OCI-LY7 (cell line): Measurements from ENCODE around the gene B4GALT4.

Source experiments
- EZH2phosphoT487 ChIP-seq: fragments of 200-600 bp; sonication (generic); IDR thresholded peaks from 2 replicates; pipeline ENCODE4 v1.6.1; 2018; ENCODE audit warnings: low read depth, borderline replicate concordance, mild to moderate bottlenecking, mixed run types, antibody characterized with exemption, low read length, moderate library complexity, mixed read lengths
- TF ChIP-seq, protein P1 (sequence below): fragments of 200-600 bp; sonication (generic); conservative IDR thresholded peaks from 2 replicates; pipeline ENCODE4 v1.5.1; 2014; ENCODE audit warnings: mild to moderate bottlenecking, antibody characterized with exemption, low read length, moderate library complexity, mixed read lengths

DNA sequence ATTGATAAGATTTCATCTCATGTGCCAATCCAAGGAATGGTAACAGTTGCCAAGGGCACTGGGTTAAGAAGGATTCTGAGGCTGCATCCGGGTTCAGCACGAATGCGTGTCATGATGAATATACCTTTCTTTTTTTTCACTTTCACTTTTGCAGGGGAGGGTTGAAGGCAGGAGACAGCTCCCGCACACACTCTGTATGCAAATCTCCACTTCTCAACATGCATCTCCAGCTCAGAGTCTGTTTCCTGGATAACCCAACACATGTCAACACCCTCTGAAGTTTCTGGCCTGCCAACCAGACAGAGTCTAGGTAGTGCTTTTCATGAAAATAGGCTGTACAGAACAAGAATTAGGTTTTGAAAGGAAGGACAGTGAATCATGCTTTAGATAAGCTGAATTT is 21.6 kb downstream of the B4GALT4 start:
- TF ChIP-seq, protein P1, sequence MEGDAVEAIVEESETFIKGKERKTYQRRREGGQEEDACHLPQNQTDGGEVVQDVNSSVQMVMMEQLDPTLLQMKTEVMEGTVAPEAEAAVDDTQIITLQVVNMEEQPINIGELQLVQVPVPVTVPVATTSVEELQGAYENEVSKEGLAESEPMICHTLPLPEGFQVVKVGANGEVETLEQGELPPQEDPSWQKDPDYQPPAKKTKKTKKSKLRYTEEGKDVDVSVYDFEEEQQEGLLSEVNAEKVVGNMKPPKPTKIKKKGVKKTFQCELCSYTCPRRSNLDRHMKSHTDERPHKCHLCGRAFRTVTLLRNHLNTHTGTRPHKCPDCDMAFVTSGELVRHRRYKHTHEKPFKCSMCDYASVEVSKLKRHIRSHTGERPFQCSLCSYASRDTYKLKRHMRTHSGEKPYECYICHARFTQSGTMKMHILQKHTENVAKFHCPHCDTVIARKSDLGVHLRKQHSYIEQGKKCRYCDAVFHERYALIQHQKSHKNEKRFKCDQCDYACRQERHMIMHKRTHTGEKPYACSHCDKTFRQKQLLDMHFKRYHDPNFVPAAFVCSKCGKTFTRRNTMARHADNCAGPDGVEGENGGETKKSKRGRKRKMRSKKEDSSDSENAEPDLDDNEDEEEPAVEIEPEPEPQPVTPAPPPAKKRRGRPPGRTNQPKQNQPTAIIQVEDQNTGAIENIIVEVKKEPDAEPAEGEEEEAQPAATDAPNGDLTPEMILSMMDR: no peak
- TF ChIP-seq EZH2phosphoT487: no peak
